H1 (cell line): ENCODE data around the gene TCERG1L.

ENCODE experiments used
- BACH1 ChIP-seq: IDR thresholded peaks from 2 replicates; pipeline ENCODE4 v1.6.1; 2012; ENCODE audit warnings: low read length, improper control_type of control experiment
- CBX5 ChIP-seq: fragments of 300-800, 300-1000 bp; sonication (generic); IDR thresholded peaks from 2 replicates; pipeline ENCODE4 v1.7.1; 2016; ENCODE audit warnings: antibody characterized with exemption, low read length, low read depth
- CREB1 ChIP-seq: IDR thresholded peaks from 2 replicates; pipeline ENCODE4 v1.6.1; 2012; ENCODE audit warnings: inconsistent platforms
- CTCF ChIP-seq, 3 experiments: IDR thresholded peaks; 1 replicate in 2 of 3; 2 replicates in 1 of 3; pipeline versions ENCODE4 v1.5.1 to v1.6.1; 2011; ENCODE audit warnings: low read length in 3 of 3, mild to moderate bottlenecking in 3 of 3, inconsistent platforms in 2 of 3, low read depth in 1 of 3, moderate library complexity in 1 of 3; ENCODE audit not compliant: insufficient read depth in 1 of 3; ENCODE audit errors: control extremely low read depth in 1 of 3
- EGR1 ChIP-seq: IDR thresholded peaks from 2 replicates; pipeline ENCODE4 v1.6.1; 2011; ENCODE audit warnings: low read depth, low read length, borderline replicate concordance
- EP300 ChIP-seq, 2 experiments: IDR thresholded peaks; 1 replicate in 1 of 2; 2 replicates in 1 of 2; pipeline ENCODE4 v1.6.1; 2011 to 2012; ENCODE audit warnings: low read depth in 2 of 2, low read length in 2 of 2, mild to moderate bottlenecking in 2 of 2, borderline replicate concordance in 1 of 2, inconsistent platforms in 1 of 2, moderate library complexity in 1 of 2
- EZH2 ChIP-seq: fragments of 200-600 bp; sonication (generic); IDR thresholded peaks from 2 replicates; pipeline ENCODE4 v1.7.1; 2012; ENCODE audit warnings: low read depth, mild to moderate bottlenecking, moderate library complexity, low read length, inconsistent platforms; ENCODE audit not compliant: severe bottlenecking
- HDAC2 ChIP-seq, 2 experiments: fragments of 300-600 bp in 1 of 2; sonication (generic) in 1 of 2; IDR thresholded peaks; 2 replicates each; pipeline ENCODE4 v1.6.1; 2011 to 2012; ENCODE audit warnings: low read depth in 2 of 2, low read length in 2 of 2, mild to moderate bottlenecking in 2 of 2, moderate library complexity in 2 of 2, borderline replicate concordance in 1 of 2, inconsistent platforms in 1 of 2
- POLR2A ChIP-seq, 2 experiments: IDR thresholded peaks; 1 replicate in 1 of 2; 2 replicates in 1 of 2; pipeline ENCODE4 v1.6.1; 2011; ENCODE audit warnings: low read depth in 2 of 2, low read length in 2 of 2, mild to moderate bottlenecking in 2 of 2; ENCODE audit errors: control extremely low read depth in 1 of 2
- POLR2AphosphoS5 ChIP-seq: IDR thresholded peaks from 2 replicates; pipeline ENCODE4 v1.6.1; 2011; ENCODE audit warnings: low read depth, low read length
- SRF ChIP-seq: IDR thresholded peaks from 2 replicates; pipeline ENCODE4 v1.6.1; 2011; ENCODE audit warnings: mild to moderate bottlenecking, low read depth, low read length, moderate library complexity
- TAF1 ChIP-seq: IDR thresholded peaks from 2 replicates; pipeline ENCODE4 v1.6.1; 2011; ENCODE audit warnings: mild to moderate bottlenecking, low read depth, low read length
- USF2 ChIP-seq: IDR thresholded peaks from 2 replicates; pipeline ENCODE4 v1.6.1; 2011; ENCODE audit warnings: low read length, improper control_type of control experiment
- ZNF274 ChIP-seq: IDR thresholded peaks from 2 replicates; pipeline ENCODE4 v1.7.0; 2012; ENCODE audit warnings: low read length, borderline replicate concordance; ENCODE audit errors: extremely low read depth

- TF ChIP-seq USF2, result no peak
- TF ChIP-seq CTCF (IDR thresholded peaks at IDR 0.05; ENCODE audit: control extremely low read depth in 1 of 3, insufficient read depth in 1 of 3, low read depth in 1 of 3, low read length in 3 of 3), result no peak
- no peak for TF ChIP-seq ZNF274
- no peak for TF ChIP-seq POLR2AphosphoS5
- no peak for TF ChIP-seq CREB1
- no peak for TF ChIP-seq POLR2A (IDR thresholded peaks at IDR 0.05; ENCODE audit: control extremely low read depth in 1 of 2, low read depth in 2 of 2, low read length in 2 of 2)
- TF ChIP-seq BACH1, result no peak
- no peak for TF ChIP-seq SRF
- no peak for TF ChIP-seq EZH2
- no peak for TF ChIP-seq EGR1
- no peak for TF ChIP-seq TAF1
- no peak for TF ChIP-seq CBX5
- TF ChIP-seq HDAC2 (IDR thresholded peaks at IDR 0.05; ENCODE audit: borderline replicate concordance in 1 of 2, low read depth in 2 of 2, low read length in 2 of 2), result no peak
- TF ChIP-seq EP300 (IDR thresholded peaks at IDR 0.05; ENCODE audit: borderline replicate concordance in 1 of 2, low read depth in 2 of 2, low read length in 2 of 2), result no peak
Observed at GRCh38 chr10:131065673-131066305, 245.7 kb downstream of the TCERG1L start.
